GM19395 (cell line): ENCODE results near the gene KRTAP4-7.
"Not testable (repeated sequence)": the region's sequence is repeated elsewhere in the genome, so short reads cannot be mapped to it uniquely, and the experiment has no call there.

Source experiments
- ATAC-seq: cut with Tn5 transposase; IDR thresholded peaks from one replicate; pipeline ENCODE4 v1.9.1; 2021; ENCODE audit warnings: mild to moderate bottlenecking, moderate library complexity; ENCODE audit not compliant: unreplicated experiment

KRTAP4-7 gene

GRCh38 chr17:41107941-41108450, 24.0 kb downstream of the KRTAP4-7 start:
- no peak for ATAC-seq

- ATAC-seq: not testable (repeated sequence)
Measured at GRCh38 chr17:41108728-41109386, 24.9 kb downstream of the KRTAP4-7 start.

- ATAC-seq: no peak
Measured at GRCh38 chr17:41111151-41111885, 27.4 kb downstream of the KRTAP4-7 start.

- ATAC-seq: no peak
Measured at GRCh38 chr17:41116297-41116696, 32.3 kb downstream of the KRTAP4-7 start.

- not testable (repeated sequence) for ATAC-seq
Measured at GRCh38 chr17:41117846-41118386, 34.0 kb downstream of the KRTAP4-7 start, which contains the start of gene KRTAP4-11. KRTAP4-11 (minus strand) TSS chr17:41118373; CDS start chr17:41118315, 58 bp downstream.

GRCh38 chr17:41118721-41119120, 34.8 kb downstream of the KRTAP4-7 start:
- ATAC-seq: no peak

GRCh38 chr17:41119696-41120690, 36.0 kb downstream of the KRTAP4-7 start:
- ATAC-seq: not testable (repeated sequence)

GRCh38 chr17:41121742-41122141, 37.8 kb downstream of the KRTAP4-7 start:
- no peak for ATAC-seq

GRCh38 chr17:41123292-41123990, 39.5 kb downstream of the KRTAP4-7 start:
- not testable (repeated sequence) for ATAC-seq

- not testable (repeated sequence) for ATAC-seq
Measured at GRCh38 chr17:41123991-41124371, 40.0 kb downstream of the KRTAP4-7 start, which contains the start of gene KRTAP4-12. KRTAP4-12 (minus strand) TSS chr17:41124182; CDS start chr17:41124122, 60 bp downstream.

GRCh38 chr17:41125064-41125463, 41.1 kb downstream of the KRTAP4-7 start:
- no peak for ATAC-seq

GRCh38 chr17:41126412-41126811, 42.5 kb downstream of the KRTAP4-7 start:
- no peak for ATAC-seq

- ATAC-seq: no peak
Measured at GRCh38 chr17:41127371-41127770, 43.4 kb downstream of the KRTAP4-7 start.

- no peak for ATAC-seq
Measured at GRCh38 chr17:41131979-41132378, 48.0 kb downstream of the KRTAP4-7 start.

- ATAC-seq: no peak
Measured at GRCh38 chr17:41133880-41134735, 50.2 kb downstream of the KRTAP4-7 start.
